ENCODE data around the gene LYPD8. TPM values are rescaled to one million over a fixed set of nuclear protein-coding genes. Genes with fewer than 3 reads are reported as not detected.

LYPD8 gene
- total RNA-seq, 1 experiment from 2014 or later, result not detected

DNA sequence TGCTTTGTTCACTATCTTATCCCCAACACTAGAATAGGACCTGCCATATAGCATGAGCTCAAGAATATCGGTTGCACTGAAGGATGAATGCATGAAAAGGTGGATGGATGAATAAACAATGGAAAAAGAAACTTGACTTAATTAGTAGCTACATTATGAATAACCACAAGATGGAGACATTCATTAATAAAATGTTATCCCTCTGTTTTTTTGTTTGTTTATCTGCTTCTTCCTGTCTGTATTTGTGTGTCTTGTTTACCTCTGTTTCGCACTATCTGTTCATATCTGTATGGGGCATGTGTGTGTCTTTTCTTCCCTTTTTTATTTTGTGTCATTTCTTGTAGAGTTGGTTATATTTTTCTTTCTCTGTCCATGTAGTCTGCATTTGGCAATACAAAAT, 51.9 kb downstream of the LYPD8 start:
- peaks cover 42% of the 10 kb centered on the region for H3K9me3 Mint-ChIP-seq
- no peaks in the 10 kb centered on the region for H3K4me1 Mint-ChIP-seq
- TF ChIP-seq GABPB1 (CRISPR knock-in tag; IDR thresholded peaks at IDR 0.05), result no peak
- no peak for TF ChIP-seq NR2C2 (CRISPR knock-in tag; IDR thresholded peaks at IDR 0.05)
- no peak for TF ChIP-seq RELA (CRISPR knock-in tag; IDR thresholded peaks at IDR 0.05; ENCODE audit: borderline replicate concordance)
- TF ChIP-seq, protein P1, sequence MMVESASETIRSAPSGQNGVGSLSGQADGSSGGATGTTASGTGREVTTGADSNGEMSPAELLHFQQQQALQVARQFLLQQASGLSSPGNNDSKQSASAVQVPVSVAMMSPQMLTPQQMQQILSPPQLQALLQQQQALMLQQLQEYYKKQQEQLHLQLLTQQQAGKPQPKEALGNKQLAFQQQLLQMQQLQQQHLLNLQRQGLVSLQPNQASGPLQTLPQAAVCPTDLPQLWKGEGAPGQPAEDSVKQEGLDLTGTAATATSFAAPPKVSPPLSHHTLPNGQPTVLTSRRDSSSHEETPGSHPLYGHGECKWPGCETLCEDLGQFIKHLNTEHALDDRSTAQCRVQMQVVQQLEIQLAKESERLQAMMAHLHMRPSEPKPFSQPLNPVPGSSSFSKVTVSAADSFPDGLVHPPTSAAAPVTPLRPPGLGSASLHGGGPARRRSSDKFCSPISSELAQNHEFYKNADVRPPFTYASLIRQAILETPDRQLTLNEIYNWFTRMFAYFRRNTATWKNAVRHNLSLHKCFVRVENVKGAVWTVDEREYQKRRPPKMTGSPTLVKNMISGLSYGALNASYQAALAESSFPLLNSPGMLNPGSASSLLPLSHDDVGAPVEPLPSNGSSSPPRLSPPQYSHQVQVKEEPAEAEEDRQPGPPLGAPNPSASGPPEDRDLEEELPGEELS (CRISPR knock-in tag; IDR thresholded peaks at IDR 0.05), result no peak
- TF ChIP-seq CREB1 (CRISPR knock-in tag; IDR thresholded peaks at IDR 0.05), result no peak
- TF ChIP-seq, protein P2, sequence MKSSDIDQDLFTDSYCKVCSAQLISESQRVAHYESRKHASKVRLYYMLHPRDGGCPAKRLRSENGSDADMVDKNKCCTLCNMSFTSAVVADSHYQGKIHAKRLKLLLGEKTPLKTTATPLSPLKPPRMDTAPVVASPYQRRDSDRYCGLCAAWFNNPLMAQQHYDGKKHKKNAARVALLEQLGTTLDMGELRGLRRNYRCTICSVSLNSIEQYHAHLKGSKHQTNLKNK (CRISPR knock-in tag; IDR thresholded peaks at IDR 0.05), result no peak
- TF ChIP-seq ZNF232 (CRISPR knock-in tag; IDR thresholded peaks at IDR 0.05), result no peak
- TF ChIP-seq, protein P3, sequence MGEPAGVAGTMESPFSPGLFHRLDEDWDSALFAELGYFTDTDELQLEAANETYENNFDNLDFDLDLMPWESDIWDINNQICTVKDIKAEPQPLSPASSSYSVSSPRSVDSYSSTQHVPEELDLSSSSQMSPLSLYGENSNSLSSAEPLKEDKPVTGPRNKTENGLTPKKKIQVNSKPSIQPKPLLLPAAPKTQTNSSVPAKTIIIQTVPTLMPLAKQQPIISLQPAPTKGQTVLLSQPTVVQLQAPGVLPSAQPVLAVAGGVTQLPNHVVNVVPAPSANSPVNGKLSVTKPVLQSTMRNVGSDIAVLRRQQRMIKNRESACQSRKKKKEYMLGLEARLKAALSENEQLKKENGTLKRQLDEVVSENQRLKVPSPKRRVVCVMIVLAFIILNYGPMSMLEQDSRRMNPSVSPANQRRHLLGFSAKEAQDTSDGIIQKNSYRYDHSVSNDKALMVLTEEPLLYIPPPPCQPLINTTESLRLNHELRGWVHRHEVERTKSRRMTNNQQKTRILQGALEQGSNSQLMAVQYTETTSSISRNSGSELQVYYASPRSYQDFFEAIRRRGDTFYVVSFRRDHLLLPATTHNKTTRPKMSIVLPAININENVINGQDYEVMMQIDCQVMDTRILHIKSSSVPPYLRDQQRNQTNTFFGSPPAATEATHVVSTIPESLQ (CRISPR knock-in tag; IDR thresholded peaks at IDR 0.05), result no peak
- TF ChIP-seq SP1 (CRISPR knock-in tag; conservative IDR thresholded peaks at IDR 0.05), result no peak
- TF ChIP-seq, protein P4, sequence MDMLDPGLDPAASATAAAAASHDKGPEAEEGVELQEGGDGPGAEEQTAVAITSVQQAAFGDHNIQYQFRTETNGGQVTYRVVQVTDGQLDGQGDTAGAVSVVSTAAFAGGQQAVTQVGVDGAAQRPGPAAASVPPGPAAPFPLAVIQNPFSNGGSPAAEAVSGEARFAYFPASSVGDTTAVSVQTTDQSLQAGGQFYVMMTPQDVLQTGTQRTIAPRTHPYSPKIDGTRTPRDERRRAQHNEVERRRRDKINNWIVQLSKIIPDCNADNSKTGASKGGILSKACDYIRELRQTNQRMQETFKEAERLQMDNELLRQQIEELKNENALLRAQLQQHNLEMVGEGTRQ (CRISPR knock-in tag; IDR thresholded peaks at IDR 0.05), result no peak
- TF ChIP-seq, protein P5, sequence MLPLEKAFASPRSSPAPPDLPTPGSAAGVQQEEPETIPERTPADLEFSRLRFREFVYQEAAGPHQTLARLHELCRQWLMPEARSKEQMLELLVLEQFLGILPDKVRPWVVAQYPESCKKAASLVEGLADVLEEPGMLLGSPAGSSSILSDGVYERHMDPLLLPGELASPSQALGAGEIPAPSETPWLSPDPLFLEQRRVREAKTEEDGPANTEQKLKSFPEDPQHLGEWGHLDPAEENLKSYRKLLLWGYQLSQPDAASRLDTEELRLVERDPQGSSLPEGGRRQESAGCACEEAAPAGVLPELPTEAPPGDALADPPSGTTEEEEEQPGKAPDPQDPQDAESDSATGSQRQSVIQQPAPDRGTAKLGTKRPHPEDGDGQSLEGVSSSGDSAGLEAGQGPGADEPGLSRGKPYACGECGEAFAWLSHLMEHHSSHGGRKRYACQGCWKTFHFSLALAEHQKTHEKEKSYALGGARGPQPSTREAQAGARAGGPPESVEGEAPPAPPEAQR (CRISPR knock-in tag; IDR thresholded peaks at IDR 0.05), result no peak
- TF ChIP-seq TCF7 (CRISPR knock-in tag; IDR thresholded peaks at IDR 0.05; ENCODE audit: low read depth), result no peak
- TF ChIP-seq ZNF138 (CRISPR knock-in tag; conservative IDR thresholded peaks at IDR 0.05), result no peak
- TF ChIP-seq, protein P6, sequence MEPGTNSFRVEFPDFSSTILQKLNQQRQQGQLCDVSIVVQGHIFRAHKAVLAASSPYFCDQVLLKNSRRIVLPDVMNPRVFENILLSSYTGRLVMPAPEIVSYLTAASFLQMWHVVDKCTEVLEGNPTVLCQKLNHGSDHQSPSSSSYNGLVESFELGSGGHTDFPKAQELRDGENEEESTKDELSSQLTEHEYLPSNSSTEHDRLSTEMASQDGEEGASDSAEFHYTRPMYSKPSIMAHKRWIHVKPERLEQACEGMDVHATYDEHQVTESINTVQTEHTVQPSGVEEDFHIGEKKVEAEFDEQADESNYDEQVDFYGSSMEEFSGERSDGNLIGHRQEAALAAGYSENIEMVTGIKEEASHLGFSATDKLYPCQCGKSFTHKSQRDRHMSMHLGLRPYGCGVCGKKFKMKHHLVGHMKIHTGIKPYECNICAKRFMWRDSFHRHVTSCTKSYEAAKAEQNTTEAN (CRISPR knock-in tag; IDR thresholded peaks at IDR 0.05), result no peak
- no peak for TF ChIP-seq ZNF317 (CRISPR knock-in tag; IDR thresholded peaks at IDR 0.05; ENCODE audit: borderline replicate concordance, low read depth)
- TF ChIP-seq TP53 (CRISPR knock-in tag; IDR thresholded peaks at IDR 0.05), result no peak
- TF ChIP-seq, protein P7, sequence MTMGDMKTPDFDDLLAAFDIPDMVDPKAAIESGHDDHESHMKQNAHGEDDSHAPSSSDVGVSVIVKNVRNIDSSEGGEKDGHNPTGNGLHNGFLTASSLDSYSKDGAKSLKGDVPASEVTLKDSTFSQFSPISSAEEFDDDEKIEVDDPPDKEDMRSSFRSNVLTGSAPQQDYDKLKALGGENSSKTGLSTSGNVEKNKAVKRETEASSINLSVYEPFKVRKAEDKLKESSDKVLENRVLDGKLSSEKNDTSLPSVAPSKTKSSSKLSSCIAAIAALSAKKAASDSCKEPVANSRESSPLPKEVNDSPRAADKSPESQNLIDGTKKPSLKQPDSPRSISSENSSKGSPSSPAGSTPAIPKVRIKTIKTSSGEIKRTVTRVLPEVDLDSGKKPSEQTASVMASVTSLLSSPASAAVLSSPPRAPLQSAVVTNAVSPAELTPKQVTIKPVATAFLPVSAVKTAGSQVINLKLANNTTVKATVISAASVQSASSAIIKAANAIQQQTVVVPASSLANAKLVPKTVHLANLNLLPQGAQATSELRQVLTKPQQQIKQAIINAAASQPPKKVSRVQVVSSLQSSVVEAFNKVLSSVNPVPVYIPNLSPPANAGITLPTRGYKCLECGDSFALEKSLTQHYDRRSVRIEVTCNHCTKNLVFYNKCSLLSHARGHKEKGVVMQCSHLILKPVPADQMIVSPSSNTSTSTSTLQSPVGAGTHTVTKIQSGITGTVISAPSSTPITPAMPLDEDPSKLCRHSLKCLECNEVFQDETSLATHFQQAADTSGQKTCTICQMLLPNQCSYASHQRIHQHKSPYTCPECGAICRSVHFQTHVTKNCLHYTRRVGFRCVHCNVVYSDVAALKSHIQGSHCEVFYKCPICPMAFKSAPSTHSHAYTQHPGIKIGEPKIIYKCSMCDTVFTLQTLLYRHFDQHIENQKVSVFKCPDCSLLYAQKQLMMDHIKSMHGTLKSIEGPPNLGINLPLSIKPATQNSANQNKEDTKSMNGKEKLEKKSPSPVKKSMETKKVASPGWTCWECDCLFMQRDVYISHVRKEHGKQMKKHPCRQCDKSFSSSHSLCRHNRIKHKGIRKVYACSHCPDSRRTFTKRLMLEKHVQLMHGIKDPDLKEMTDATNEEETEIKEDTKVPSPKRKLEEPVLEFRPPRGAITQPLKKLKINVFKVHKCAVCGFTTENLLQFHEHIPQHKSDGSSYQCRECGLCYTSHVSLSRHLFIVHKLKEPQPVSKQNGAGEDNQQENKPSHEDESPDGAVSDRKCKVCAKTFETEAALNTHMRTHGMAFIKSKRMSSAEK (CRISPR knock-in tag; IDR thresholded peaks at IDR 0.05; ENCODE audit: borderline replicate concordance), result no peak
- TF ChIP-seq, protein P8, sequence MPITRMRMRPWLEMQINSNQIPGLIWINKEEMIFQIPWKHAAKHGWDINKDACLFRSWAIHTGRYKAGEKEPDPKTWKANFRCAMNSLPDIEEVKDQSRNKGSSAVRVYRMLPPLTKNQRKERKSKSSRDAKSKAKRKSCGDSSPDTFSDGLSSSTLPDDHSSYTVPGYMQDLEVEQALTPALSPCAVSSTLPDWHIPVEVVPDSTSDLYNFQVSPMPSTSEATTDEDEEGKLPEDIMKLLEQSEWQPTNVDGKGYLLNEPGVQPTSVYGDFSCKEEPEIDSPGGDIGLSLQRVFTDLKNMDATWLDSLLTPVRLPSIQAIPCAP (CRISPR knock-in tag; IDR thresholded peaks at IDR 0.05), result no peak
- TF ChIP-seq ZBTB21 (CRISPR knock-in tag; IDR thresholded peaks at IDR 0.05; ENCODE audit: borderline replicate concordance), result no peak
- TF ChIP-seq, protein P9, sequence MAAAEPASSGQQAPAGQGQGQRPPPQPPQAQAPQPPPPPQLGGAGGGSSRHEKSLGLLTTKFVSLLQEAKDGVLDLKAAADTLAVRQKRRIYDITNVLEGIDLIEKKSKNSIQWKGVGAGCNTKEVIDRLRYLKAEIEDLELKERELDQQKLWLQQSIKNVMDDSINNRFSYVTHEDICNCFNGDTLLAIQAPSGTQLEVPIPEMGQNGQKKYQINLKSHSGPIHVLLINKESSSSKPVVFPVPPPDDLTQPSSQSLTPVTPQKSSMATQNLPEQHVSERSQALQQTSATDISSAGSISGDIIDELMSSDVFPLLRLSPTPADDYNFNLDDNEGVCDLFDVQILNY (CRISPR knock-in tag; IDR thresholded peaks at IDR 0.05), result no peak
- CTCF ChIA-PET, result no interaction called here
- DNase-seq (ENCODE audit: low spot score) (no peak), ATAC-seq (no peak)
- no peak overlapping the region for H3K27ac Mint-ChIP-seq
- peaks cover 44% of the 10 kb centered on the region for H3K36me3 Mint-ChIP-seq
- POLR2A ChIA-PET, result no interaction called here
- H3K4me3 Mint-ChIP-seq, result no peak overlapping the region
- peaks cover 18% of the 10 kb centered on the region for H3K27me3 Mint-ChIP-seq (ENCODE audit: low read depth)
